Thyroid gland (tissue), 4 donors: ENCODE results near the gene ZNF774. TPM values are rescaled to one million over a fixed set of nuclear protein-coding genes. Genes with fewer than 3 reads are reported as not detected.

ENCODE experiments used
- DNase-seq, 2 donors: peaks; one replicate each; pipeline ENCODE4 v3.0.0-alpha.2; 2019
- H3K27ac ChIP-seq, 3 donors: fragments of 200-600 bp; sonication (generic); 1 replicate in 2 of 3; 2 replicates in 1 of 3; pipeline ENCODE4 v1.5.1; 2016 to 2019; ENCODE audit warnings: mild to moderate bottlenecking in 1 of 3, moderate library complexity in 1 of 3
- H3K27me3 ChIP-seq: fragments of 200-600 bp; sonication (generic); one replicate; pipeline ENCODE4 v1.5.1; 2019
- H3K36me3 ChIP-seq, 2 donors: fragments of 200-600 bp; sonication (generic); one replicate each; pipeline ENCODE4 v1.5.1; 2016 to 2019
- H3K4me1 ChIP-seq, 2 donors: fragments of 200-600 bp; sonication (generic); one replicate each; pipeline ENCODE4 v1.5.1; 2017 to 2019
- H3K4me3 ChIP-seq, 3 donors: fragments of 200-600 bp; sonication (generic); replicated peaks in 1 of 3; 1 replicate in 2 of 3; 2 replicates in 1 of 3; pipeline ENCODE4 v1.5.1; 2016; ENCODE audit warnings: mild to moderate bottlenecking in 1 of 3
- H3K9me3 ChIP-seq: fragments of 200-600 bp; sonication (generic); one replicate; pipeline ENCODE4 v1.5.1; 2017
- POLR2A ChIP-seq, 2 donors: fragments of 450-650 bp; IDR thresholded peaks; one replicate each; pipeline ENCODE4 v1.6.1; 2017; ENCODE audit warnings: antibody characterized with exemption in 2 of 2, mild to moderate bottlenecking in 2 of 2, moderate library complexity in 1 of 2
- WGBS, 2 donors: methylation state at CpG; one replicate each; pipeline ENCODE4 v1.1.5; 2017; 5-methylcytosine and 5-hydroxymethylcytosine counted together
- intact Hi-C: fragments of 100-400 bp; cut with DNase I; formaldehyde crosslinking; loops from one replicate; pipeline ENCODE4 v1.15.1; 2023
- total RNA-seq, 4 donors: library from RNA; depleted of rRNA; stranded (reverse); fragments of >200 nt; gene quantifications; one replicate each; pipeline ENCODE4 v1.2.3, GENCODE V29; 2016
- TF ChIP-seq, protein P1 (sequence below), 6 experiments: fragments of 200-600 bp in 3 of 6; fragments of 450-650 bp in 3 of 6; sonication (generic) in 3 of 6; IDR thresholded peaks; one replicate each; pipeline ENCODE4 v1.5.1; 2016 to 2019; ENCODE audit warnings: antibody characterized with exemption in 6 of 6, mild to moderate bottlenecking in 2 of 6, inconsistent platforms in 1 of 6, moderate library complexity in 1 of 6

Gene ZNF774
- total RNA-seq, 4 donors from 2014 or later, result 3.6 to 13.1 (median 5.5) TPM

DNA sequence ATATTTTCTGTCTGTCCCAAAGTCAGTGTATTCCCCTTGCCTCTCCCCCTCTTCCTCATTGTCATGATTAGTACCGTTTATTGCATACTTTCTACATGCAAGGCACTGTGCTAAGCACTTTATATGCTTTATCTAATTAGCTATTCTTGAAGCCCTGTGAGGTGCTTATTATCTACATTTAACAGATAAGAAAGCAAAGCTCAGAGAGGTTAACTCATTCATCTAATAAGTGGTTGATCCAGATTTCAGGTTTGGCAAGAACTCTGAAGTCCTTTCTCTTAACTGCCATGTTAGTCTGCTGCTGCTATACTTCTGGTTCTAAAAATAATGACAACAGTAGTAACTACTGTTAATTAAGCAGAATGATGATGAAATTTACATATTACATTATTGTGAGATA lies 49.4 kb downstream of the ZNF774 start:
- H3K9me3 ChIP-seq, result no peaks in the 10 kb centered on the region
- intact Hi-C loops, result no loop called here
- peaks cover 75 to 80% of the 10 kb centered on the region in 2 donors for H3K4me1 ChIP-seq
- DNase-seq, result no peak
- no peaks in the 10 kb centered on the region for H3K27me3 ChIP-seq
- no peak overlapping the region for H3K4me3 ChIP-seq
- 4 to 8% methylated on average over 1 of the region's 1 CpG for WGBS, 2 donors
- peak overlapping the region; percentile 86 to 99 (median 92) for H3K27ac ChIP-seq
- TF ChIP-seq, protein P1, sequence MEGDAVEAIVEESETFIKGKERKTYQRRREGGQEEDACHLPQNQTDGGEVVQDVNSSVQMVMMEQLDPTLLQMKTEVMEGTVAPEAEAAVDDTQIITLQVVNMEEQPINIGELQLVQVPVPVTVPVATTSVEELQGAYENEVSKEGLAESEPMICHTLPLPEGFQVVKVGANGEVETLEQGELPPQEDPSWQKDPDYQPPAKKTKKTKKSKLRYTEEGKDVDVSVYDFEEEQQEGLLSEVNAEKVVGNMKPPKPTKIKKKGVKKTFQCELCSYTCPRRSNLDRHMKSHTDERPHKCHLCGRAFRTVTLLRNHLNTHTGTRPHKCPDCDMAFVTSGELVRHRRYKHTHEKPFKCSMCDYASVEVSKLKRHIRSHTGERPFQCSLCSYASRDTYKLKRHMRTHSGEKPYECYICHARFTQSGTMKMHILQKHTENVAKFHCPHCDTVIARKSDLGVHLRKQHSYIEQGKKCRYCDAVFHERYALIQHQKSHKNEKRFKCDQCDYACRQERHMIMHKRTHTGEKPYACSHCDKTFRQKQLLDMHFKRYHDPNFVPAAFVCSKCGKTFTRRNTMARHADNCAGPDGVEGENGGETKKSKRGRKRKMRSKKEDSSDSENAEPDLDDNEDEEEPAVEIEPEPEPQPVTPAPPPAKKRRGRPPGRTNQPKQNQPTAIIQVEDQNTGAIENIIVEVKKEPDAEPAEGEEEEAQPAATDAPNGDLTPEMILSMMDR (IDR thresholded peaks at IDR 0.05), result no peak
- no peak for TF ChIP-seq POLR2A (IDR thresholded peaks at IDR 0.05)
- no peaks in the 10 kb centered on the region for H3K36me3 ChIP-seq

DNA sequence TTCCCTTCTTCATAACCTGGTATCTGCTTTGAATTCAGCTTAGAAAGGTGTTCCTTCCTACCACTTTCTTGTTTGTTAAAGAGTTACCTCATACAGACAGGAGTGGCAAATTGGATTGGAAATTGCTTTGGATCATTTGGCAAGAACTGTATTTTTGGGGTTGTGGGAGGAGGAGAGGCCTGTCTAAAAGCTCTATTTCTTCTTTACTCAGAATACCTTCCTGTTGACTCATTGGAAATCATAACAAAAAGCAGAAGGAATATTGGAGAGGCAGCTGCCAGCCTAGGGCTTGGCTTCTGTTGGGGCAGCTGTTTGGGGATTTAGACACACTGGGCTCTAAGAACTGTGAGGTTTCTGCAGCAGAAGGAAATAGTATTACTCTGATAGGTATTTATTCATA lies 50.1 kb downstream of the ZNF774 start:
- H3K36me3 ChIP-seq, result no peaks in the 10 kb centered on the region
- no peaks in the 10 kb centered on the region for H3K9me3 ChIP-seq
- no peaks in the 10 kb centered on the region for H3K27me3 ChIP-seq
- peak in 1 of 2 donors; percentile 18 for TF ChIP-seq POLR2A (IDR thresholded peaks at IDR 0.05)
- TF ChIP-seq, protein P1 (IDR thresholded peaks at IDR 0.05), result no peak
- peak; percentile 58 to 65 for DNase-seq
- H3K27ac ChIP-seq, result peak overlapping the region; percentile 86 to 99 (median 92)
- peaks cover 69 to 79% of the 10 kb centered on the region in 2 donors for H3K4me1 ChIP-seq
- no peak overlapping the region for H3K4me3 ChIP-seq
- intact Hi-C loops, result no loop called here

DNA sequence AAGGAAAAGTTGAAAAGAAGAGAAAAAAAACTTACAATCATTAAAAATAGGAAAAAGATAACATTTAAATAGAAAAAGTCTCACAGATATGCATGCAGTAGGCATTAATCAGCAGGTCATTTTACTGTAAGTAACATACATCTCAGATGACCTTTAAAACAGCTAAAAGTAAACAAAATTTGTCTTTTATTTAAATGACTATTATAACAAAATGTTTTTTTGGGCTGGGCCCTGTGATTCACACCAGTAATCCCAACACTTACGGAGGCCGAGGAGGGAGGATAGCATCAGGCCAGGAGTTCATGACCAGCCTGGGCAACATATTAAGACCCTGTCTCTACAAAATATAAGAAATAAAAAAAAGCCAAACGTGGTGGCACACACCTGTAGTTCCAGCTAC lies 50.7 kb downstream of the ZNF774 start:
- H3K9me3 ChIP-seq, result no peaks in the 10 kb centered on the region
- H3K27ac ChIP-seq, result peak overlapping the region; percentile 86 to 99 (median 92)
- TF ChIP-seq, protein P1 (IDR thresholded peaks at IDR 0.05), result no peak
- TF ChIP-seq POLR2A (IDR thresholded peaks at IDR 0.05), result no peak
- intact Hi-C loops, result no loop called here
- no peaks in the 10 kb centered on the region for H3K36me3 ChIP-seq
- no peaks in the 10 kb centered on the region for H3K27me3 ChIP-seq
- WGBS, 2 donors, result 79 to 88% methylated on average over 3 of the region's 3 CpGs
- no peak for DNase-seq
- peaks cover 74 to 83% of the 10 kb centered on the region in 2 donors for H3K4me1 ChIP-seq
- no peak overlapping the region for H3K4me3 ChIP-seq

DNA sequence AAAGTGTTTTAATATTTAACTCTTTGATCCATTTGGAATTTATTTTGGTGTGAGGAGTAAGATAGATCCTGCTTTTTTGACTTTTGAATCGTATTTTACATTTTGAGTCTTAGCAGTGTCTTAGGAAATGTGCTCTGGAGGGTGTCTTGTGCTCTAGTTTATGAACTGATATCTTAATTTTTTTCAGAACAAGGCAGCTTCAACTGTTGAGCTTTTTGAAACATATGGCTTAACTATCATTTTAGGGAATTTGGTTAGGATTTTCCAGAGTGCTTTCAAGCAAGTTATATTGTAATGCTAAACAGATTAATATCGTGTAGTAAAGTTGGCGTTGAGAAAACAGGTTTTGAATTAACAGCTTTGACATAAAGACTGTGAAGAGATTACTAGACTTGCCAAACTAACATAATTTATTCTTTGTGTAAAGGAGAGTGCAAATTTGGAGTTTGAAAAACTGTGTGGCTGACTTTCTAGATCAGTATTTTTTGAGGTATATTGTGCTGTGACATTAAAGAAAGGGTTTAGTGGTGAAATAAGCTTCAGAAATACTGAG lies 53.0 kb downstream of the ZNF774 start:
- intact Hi-C loops, result no loop called here
- Histone ChIP-seq H3K27me3 (no peaks in the 10 kb centered on the region), H3K4me1 (peaks cover 57 to 76% of the 10 kb centered on the region in 2 donors), H3K36me3 (no peaks in the 10 kb centered on the region), H3K27ac (peak overlapping the region; percentile 5 to 92 (median 86)), H3K4me3 (no peak overlapping the region), H3K9me3 (no peaks in the 10 kb centered on the region)
- TF ChIP-seq POLR2A (IDR thresholded peaks at IDR 0.05), result no peak
- TF ChIP-seq, protein P1 (IDR thresholded peaks at IDR 0.05), result no peak
- no peak for DNase-seq
- WGBS, 2 donors, result 65 to 74% methylated on average over 3 of the region's 3 CpGs

DNA sequence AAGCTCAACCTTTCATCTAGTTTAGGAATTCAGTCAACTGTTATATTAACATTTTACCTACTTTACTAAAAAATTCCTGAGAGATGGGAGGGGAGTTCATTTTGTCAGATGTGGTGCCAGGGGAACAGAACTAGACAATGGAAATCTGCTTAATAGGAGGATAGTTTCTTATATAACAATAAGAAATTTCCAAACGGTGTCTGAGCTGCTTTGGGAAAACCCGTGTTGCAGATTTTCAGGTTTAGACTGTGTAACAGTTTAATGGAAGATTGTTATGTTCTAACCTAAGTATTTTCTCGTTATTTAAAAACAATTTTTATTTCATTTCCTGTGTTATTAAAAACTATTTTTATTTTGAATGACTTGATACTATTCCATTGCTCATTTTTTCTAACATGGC lies 55.3 kb downstream of the ZNF774 start:
- TF ChIP-seq, protein P1 (IDR thresholded peaks at IDR 0.05), result no peak
- TF ChIP-seq POLR2A (IDR thresholded peaks at IDR 0.05), result no peak
- no peaks in the 10 kb centered on the region for H3K27me3 ChIP-seq
- peaks cover 47 to 71% of the 10 kb centered on the region in 2 donors for H3K4me1 ChIP-seq
- intact Hi-C loops, result no loop called here
- 61% methylated on average over 3 of the region's 3 CpGs for WGBS, 2 donors
- H3K36me3 ChIP-seq, result no peaks in the 10 kb centered on the region
- peak overlapping the region in 2 of 3 donors; percentile 26 to 92 for H3K27ac ChIP-seq
- DNase-seq, result no peak
- H3K4me3 ChIP-seq, result no peak overlapping the region
- no peaks in the 10 kb centered on the region for H3K9me3 ChIP-seq
